K562 treated with DMSO at 1 percent for 4 hours (cell line): ENCODE measurements around the gene GREM2. TPM values are rescaled to one million over a fixed set of nuclear protein-coding genes. Genes with fewer than 3 reads are reported as not detected.

Experiments used
- total RNA-seq: library from RNA; unstranded; fragments of 300-600 nt; gene quantifications from 2 replicates; pipeline ENCODE4 v1.2.3, GENCODE V29; 2022; ENCODE audit not compliant: insufficient read depth

GREM2 gene
- not detected in 2 replicates for total RNA-seq

GRCh38 chr1:240611619-240612480 lies at the start of gene GREM2:
Gene GREM2, minus strand, starts transcription at chr1:240612155. Its CDS starts 118,680 bp downstream, at chr1:240493475.

